GM19372 (cell line): ENCODE measurements around the gene ACAA1.
"Not testable (repeated sequence)": the region's sequence is repeated elsewhere in the genome, so short reads cannot be mapped to it uniquely, and the experiment has no call there.

ENCODE experiments used
- ATAC-seq: cut with Tn5 transposase; IDR thresholded peaks from one replicate; pipeline ENCODE4 v1.9.1; 2021; ENCODE audit warnings: mild to moderate bottlenecking, low read depth, moderate library complexity; ENCODE audit not compliant: unreplicated experiment

Gene ACAA1

GRCh38 chr3:38084334-38085310 is 52.3 kb downstream of the ACAA1 start:
- ATAC-seq, result no peak

- ATAC-seq, result no peak
These were observed 53.0 kb downstream of the ACAA1 start for GRCh38 chr3:38083871-38084333.

- not testable (repeated sequence) for ATAC-seq
These were observed 53.7 kb downstream of the ACAA1 start for GRCh38 chr3:38083254-38083653.

- not testable (repeated sequence) for ATAC-seq
These were observed 54.6 kb downstream of the ACAA1 start for GRCh38 chr3:38082296-38082695.

GRCh38 chr3:38077073-38077472 is 59.9 kb downstream of the ACAA1 start:
- not testable (repeated sequence) for ATAC-seq
